Astrocyte of the spinal cord (primary cell): ENCODE results near the gene CACNA1A.

Experiments used
- DNase-seq: peaks from one replicate; pipeline ENCODE4 v3.0.0; 2011; ENCODE audit warnings: low read depth, low spot score
- H3K4me3 ChIP-seq: 2 replicates; pipeline ENCODE4 v1.5.1; 2011; ENCODE audit warnings: low read depth, mild to moderate bottlenecking, low read length, moderate library complexity
- CTCF ChIP-seq: IDR thresholded peaks from 2 replicates; pipeline ENCODE4 v1.5.1; 2012; ENCODE audit warnings: low read depth, mild to moderate bottlenecking, low read length, inconsistent platforms
- in situ Hi-C: cut with HindIII; loops from 2 replicates; pipeline ENCODE4 v1.10.0; 2017; ENCODE audit warnings: low sequenced_read_pairs

CACNA1A gene

GRCh38 chr19:13460045-13460444 is 46.2 kb downstream of the CACNA1A start:
- TF ChIP-seq CTCF, result no peak
- H3K4me3 ChIP-seq, result no peak overlapping the region
- in situ Hi-C loops, result no loop called here
- DNase-seq, result no peak

GRCh38 chr19:13459351-13459750 is 46.9 kb downstream of the CACNA1A start:
- no peak for TF ChIP-seq CTCF
- in situ Hi-C loops, result no loop called here
- no peak overlapping the region for H3K4me3 ChIP-seq
- no peak for DNase-seq

- TF ChIP-seq CTCF, result no peak
- H3K4me3 ChIP-seq, result no peak overlapping the region
- DNase-seq, result no peak
- in situ Hi-C loops, result no loop called here
Measured at GRCh38 chr19:13451434-13451995, 54.8 kb downstream of the CACNA1A start.

- no peak for DNase-seq
- TF ChIP-seq CTCF, result no peak
- in situ Hi-C loops, result no loop called here
- no peak overlapping the region for H3K4me3 ChIP-seq
Measured at GRCh38 chr19:13447978-13448377, 58.3 kb downstream of the CACNA1A start.

- in situ Hi-C loops, result no loop called here
- TF ChIP-seq CTCF, result no peak
- peak; percentile 44 for DNase-seq
- H3K4me3 ChIP-seq, result no peak overlapping the region
Measured at GRCh38 chr19:13441810-13442512, 64.3 kb downstream of the CACNA1A start.

GRCh38 chr19:13437919-13438618 is 68.2 kb downstream of the CACNA1A start:
- DNase-seq, result no peak
- in situ Hi-C loops, result no loop called here
- no peak overlapping the region for H3K4me3 ChIP-seq
- TF ChIP-seq CTCF, result no peak
